ENCODE data around the gene LRRN2. TPM values are rescaled to one million over a fixed set of nuclear protein-coding genes. Genes with fewer than 3 reads are reported as not detected.
A peak's percentile ranks its signal among the peaks of the same experiment; 100 is the strongest.

Gene LRRN2
- polyA plus RNA-seq, 1 donor from 2014 or later = 3.3 TPM

DNA sequence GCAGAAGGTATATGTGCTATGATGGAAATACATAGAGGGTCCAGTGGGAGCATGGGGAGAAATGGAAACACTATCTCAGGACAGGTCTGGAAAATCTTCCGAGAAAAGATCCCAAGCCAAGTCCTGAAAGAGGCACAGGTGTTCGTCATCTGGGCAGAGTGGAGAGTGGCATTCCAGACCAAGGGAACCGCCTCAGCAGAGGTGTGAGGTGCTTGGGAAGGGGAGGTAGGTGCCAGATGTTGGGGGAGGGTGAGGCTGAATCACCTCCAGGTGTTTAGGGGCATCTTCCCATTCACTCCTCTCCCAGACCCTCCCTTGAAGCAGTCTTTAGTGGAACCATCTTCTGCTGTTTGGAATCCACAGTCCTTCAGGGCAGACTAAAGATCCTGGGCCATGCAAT lies 23.5 kb upstream of the LRRN2 start:
- Histone ChIP-seq H3K27me3 (ENCODE audit: insufficient read depth, low read depth, low read length) (no peaks in the 10 kb centered on the region), H4K20me1 (ENCODE audit: insufficient read depth) (no peaks in the 10 kb centered on the region)

DNA sequence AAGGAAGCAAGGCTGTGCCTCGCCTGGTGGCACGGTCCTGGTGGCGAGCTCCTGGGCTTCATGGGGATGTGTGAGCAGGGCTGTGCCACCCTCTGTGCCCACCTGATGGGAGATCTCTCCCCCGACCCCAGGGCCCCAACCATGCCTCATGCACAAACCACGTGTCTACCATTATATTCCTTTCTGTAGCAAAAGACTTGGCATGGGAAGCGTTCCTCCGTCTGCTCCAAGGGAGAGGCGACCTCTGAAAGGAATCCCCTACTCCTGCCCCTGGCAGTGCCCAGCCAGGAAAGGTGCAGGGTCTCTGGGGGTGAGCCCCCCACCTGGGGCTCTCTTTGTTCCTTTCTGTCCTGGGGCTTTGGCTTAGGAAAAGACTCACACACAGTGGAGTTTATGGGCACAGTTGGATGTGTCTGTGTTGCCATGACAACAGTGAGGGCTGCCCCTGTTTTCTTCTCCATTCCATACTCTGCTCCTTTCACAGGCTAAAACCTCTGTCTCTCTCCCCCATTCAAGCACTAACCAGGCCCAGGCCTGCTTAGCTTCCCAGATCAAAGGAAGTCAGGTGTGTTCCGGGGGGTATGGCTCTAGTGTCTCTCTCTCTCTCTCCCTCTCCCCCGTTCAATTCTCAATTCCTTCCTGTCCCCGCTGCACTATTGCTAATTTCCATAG lies 21.4 kb upstream of the LRRN2 start:
- Histone ChIP-seq H3K27me3 (ENCODE audit: insufficient read depth, low read depth, low read length) (no peaks in the 10 kb centered on the region), H3K36me3 (ENCODE audit: insufficient read depth, low read length) (no peaks in the 10 kb centered on the region), H3K9me2 (ENCODE audit: insufficient read depth, low read length) (no peaks in the 10 kb centered on the region), H3K27ac (ENCODE audit: low read length) (peak overlapping the region; percentile 75), H4K20me1 (ENCODE audit: insufficient read depth) (no peaks in the 10 kb centered on the region), H3K9me3 (ENCODE audit: low read length) (no peaks in the 10 kb centered on the region), H3F3A (ENCODE audit: insufficient read depth, low read length, poor library complexity, severe bottlenecking) (peaks cover 7% of the 10 kb centered on the region), H3K79me2 (replicated peaks; ENCODE audit: insufficient read depth, low read length) (no peaks in the 10 kb centered on the region), H2AFZ (ENCODE audit: low read depth, low read length) (peak overlapping the region; percentile 53), H3K4me2 (ENCODE audit: low read length) (peak overlapping the region; percentile 53), H3K9ac (ENCODE audit: low read length) (peak overlapping the region; percentile 54), H3K4me3 (ENCODE audit: low read length) (peak overlapping the region; percentile 23)
- TF ChIP-seq TAF1 (IDR thresholded peaks at IDR 0.05; ENCODE audit: low read depth) (no peak), RAD21 (conservative IDR thresholded peaks at IDR 0.05) (peak; percentile 50), EP300 (conservative IDR thresholded peaks at IDR 0.05; ENCODE audit: poor library complexity, severe bottlenecking) (peak; percentile 53), MXI1 (conservative IDR thresholded peaks at IDR 0.05; ENCODE audit: poor library complexity, severe bottlenecking) (peak; percentile 67), EZH2 (IDR thresholded peaks at IDR 0.05; ENCODE audit: borderline replicate concordance, insufficient read depth, low read length, poor library complexity, severe bottlenecking) (no peak), POLR2AphosphoS5 (IDR thresholded peaks at IDR 0.05) (peak; percentile 14), SMC3 (conservative IDR thresholded peaks at IDR 0.05; ENCODE audit: poor library complexity) (peak; percentile 56)
- TF ChIP-seq, protein P1, sequence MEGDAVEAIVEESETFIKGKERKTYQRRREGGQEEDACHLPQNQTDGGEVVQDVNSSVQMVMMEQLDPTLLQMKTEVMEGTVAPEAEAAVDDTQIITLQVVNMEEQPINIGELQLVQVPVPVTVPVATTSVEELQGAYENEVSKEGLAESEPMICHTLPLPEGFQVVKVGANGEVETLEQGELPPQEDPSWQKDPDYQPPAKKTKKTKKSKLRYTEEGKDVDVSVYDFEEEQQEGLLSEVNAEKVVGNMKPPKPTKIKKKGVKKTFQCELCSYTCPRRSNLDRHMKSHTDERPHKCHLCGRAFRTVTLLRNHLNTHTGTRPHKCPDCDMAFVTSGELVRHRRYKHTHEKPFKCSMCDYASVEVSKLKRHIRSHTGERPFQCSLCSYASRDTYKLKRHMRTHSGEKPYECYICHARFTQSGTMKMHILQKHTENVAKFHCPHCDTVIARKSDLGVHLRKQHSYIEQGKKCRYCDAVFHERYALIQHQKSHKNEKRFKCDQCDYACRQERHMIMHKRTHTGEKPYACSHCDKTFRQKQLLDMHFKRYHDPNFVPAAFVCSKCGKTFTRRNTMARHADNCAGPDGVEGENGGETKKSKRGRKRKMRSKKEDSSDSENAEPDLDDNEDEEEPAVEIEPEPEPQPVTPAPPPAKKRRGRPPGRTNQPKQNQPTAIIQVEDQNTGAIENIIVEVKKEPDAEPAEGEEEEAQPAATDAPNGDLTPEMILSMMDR (IDR thresholded peaks at IDR 0.05; ENCODE audit: poor library complexity, severe bottlenecking) = no peak
- TF ChIP-seq, protein P2, sequence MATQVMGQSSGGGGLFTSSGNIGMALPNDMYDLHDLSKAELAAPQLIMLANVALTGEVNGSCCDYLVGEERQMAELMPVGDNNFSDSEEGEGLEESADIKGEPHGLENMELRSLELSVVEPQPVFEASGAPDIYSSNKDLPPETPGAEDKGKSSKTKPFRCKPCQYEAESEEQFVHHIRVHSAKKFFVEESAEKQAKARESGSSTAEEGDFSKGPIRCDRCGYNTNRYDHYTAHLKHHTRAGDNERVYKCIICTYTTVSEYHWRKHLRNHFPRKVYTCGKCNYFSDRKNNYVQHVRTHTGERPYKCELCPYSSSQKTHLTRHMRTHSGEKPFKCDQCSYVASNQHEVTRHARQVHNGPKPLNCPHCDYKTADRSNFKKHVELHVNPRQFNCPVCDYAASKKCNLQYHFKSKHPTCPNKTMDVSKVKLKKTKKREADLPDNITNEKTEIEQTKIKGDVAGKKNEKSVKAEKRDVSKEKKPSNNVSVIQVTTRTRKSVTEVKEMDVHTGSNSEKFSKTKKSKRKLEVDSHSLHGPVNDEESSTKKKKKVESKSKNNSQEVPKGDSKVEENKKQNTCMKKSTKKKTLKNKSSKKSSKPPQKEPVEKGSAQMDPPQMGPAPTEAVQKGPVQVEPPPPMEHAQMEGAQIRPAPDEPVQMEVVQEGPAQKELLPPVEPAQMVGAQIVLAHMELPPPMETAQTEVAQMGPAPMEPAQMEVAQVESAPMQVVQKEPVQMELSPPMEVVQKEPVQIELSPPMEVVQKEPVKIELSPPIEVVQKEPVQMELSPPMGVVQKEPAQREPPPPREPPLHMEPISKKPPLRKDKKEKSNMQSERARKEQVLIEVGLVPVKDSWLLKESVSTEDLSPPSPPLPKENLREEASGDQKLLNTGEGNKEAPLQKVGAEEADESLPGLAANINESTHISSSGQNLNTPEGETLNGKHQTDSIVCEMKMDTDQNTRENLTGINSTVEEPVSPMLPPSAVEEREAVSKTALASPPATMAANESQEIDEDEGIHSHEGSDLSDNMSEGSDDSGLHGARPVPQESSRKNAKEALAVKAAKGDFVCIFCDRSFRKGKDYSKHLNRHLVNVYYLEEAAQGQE (IDR thresholded peaks at IDR 0.05; ENCODE audit: borderline replicate concordance) = peak; percentile 68

More for the DNA sequence above, 23.5 kb upstream of the LRRN2 start:
- no peak overlapping the region for H2AFZ ChIP-seq (ENCODE audit: low read depth, low read length)
- no peaks in the 10 kb centered on the region for H3K79me2 ChIP-seq (replicated peaks; ENCODE audit: insufficient read depth, low read length)
- TF ChIP-seq EP300 (conservative IDR thresholded peaks at IDR 0.05; ENCODE audit: poor library complexity, severe bottlenecking) (no peak), MXI1 (conservative IDR thresholded peaks at IDR 0.05; ENCODE audit: poor library complexity, severe bottlenecking) (no peak), RAD21 (conservative IDR thresholded peaks at IDR 0.05) (no peak), TAF1 (IDR thresholded peaks at IDR 0.05; ENCODE audit: low read depth) (no peak), SMC3 (conservative IDR thresholded peaks at IDR 0.05; ENCODE audit: poor library complexity) (no peak), EZH2 (IDR thresholded peaks at IDR 0.05; ENCODE audit: borderline replicate concordance, insufficient read depth, low read length, poor library complexity, severe bottlenecking) (no peak), POLR2AphosphoS5 (IDR thresholded peaks at IDR 0.05) (no peak)
- TF ChIP-seq, protein P2 (IDR thresholded peaks at IDR 0.05; ENCODE audit: borderline replicate concordance) = no peak
- TF ChIP-seq, protein P1 (IDR thresholded peaks at IDR 0.05; ENCODE audit: poor library complexity, severe bottlenecking) = no peak
- H3K4me3 ChIP-seq (ENCODE audit: low read length) = no peak overlapping the region
- peaks cover 7% of the 10 kb centered on the region for H3F3A ChIP-seq (ENCODE audit: insufficient read depth, low read length, poor library complexity, severe bottlenecking)
- H3K27ac ChIP-seq (ENCODE audit: low read length) = no peak overlapping the region
- H3K9me3 ChIP-seq (ENCODE audit: low read length) = no peaks in the 10 kb centered on the region
- no peaks in the 10 kb centered on the region for H3K9me2 ChIP-seq (ENCODE audit: insufficient read depth, low read length)
- H3K36me3 ChIP-seq (ENCODE audit: insufficient read depth, low read length) = no peaks in the 10 kb centered on the region
- H3K4me2 ChIP-seq (ENCODE audit: low read length) = no peak overlapping the region
- no peak overlapping the region for H3K9ac ChIP-seq (ENCODE audit: low read length)
